ENCODE measurements around the gene OR7A10. TPM values are rescaled to one million over a fixed set of nuclear protein-coding genes. Genes with fewer than 3 reads are reported as not detected.

Gene OR7A10
- total RNA-seq, 1 donor: not detected

DNA sequence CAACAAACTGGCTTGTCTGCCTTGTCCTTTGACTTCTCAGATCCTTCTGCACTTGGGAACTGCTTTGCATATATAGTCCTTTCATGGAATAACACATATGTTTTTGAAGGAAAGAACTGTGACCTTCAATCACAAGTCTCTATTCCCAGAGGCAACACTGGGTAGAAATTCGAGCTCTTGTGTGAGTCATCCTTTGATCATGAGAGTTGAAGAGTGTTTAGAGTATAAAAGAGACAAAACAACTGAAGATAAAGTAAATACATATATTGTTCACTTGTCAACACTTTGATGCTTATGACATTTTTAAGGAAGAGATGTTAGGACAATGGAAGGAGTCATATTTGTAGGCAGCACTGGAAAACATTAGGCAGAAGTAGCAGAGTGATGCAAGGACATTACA lies 8.5 kb downstream of the OR7A10 start:
- Histone ChIP-seq H3K4me1 (ENCODE audit: insufficient read depth, low read length) (no peaks in the 10 kb centered on the region), H3K27me3 (ENCODE audit: insufficient read depth, low read length) (no peaks in the 10 kb centered on the region), H3K4me3 (ENCODE audit: insufficient read depth, low read length) (no peak overlapping the region), H3K36me3 (ENCODE audit: insufficient read depth, low read length) (no peaks in the 10 kb centered on the region), H3K27ac (ENCODE audit: low read depth, low read length) (no peak overlapping the region), H3K79me2 (ENCODE audit: insufficient read depth, low read length) (no peaks in the 10 kb centered on the region), H3K4me2 (ENCODE audit: insufficient read depth, low read length) (no peak overlapping the region), H4K20me1 (ENCODE audit: insufficient read depth, low read length) (no peaks in the 10 kb centered on the region), H2AFZ (ENCODE audit: low read length) (no peak overlapping the region), H3K9me3 (ENCODE audit: low read depth, low read length) (no peaks in the 10 kb centered on the region)
- no peak for TF ChIP-seq CTCF (IDR thresholded peaks at IDR 0.05; ENCODE audit: extremely low read depth, low read depth, low read length)
- no peak for DNase-seq (ENCODE audit: insufficient read length, low spot score, missing footprints)

GRCh38 chr19:14837391-14837790 lies 11.3 kb downstream of the OR7A10 start:
- H3K4me3 ChIP-seq (ENCODE audit: insufficient read depth, low read length): no peak overlapping the region
- H3K4me2 ChIP-seq (ENCODE audit: insufficient read depth, low read length): no peak overlapping the region
- no peaks in the 10 kb centered on the region for H3K36me3 ChIP-seq (ENCODE audit: insufficient read depth, low read length)
- H3K79me2 ChIP-seq (ENCODE audit: insufficient read depth, low read length): no peaks in the 10 kb centered on the region
- DNase-seq (ENCODE audit: insufficient read length, low spot score, missing footprints): no peak
- no peaks in the 10 kb centered on the region for H3K9me3 ChIP-seq (ENCODE audit: low read depth, low read length)
- H3K27ac ChIP-seq (ENCODE audit: low read depth, low read length): no peak overlapping the region
- no peak overlapping the region for H2AFZ ChIP-seq (ENCODE audit: low read length)
- no peak for TF ChIP-seq CTCF (IDR thresholded peaks at IDR 0.05; ENCODE audit: extremely low read depth, low read depth, low read length)
- no peaks in the 10 kb centered on the region for H3K27me3 ChIP-seq (ENCODE audit: insufficient read depth, low read length)
- H4K20me1 ChIP-seq (ENCODE audit: insufficient read depth, low read length): no peaks in the 10 kb centered on the region
- no peaks in the 10 kb centered on the region for H3K4me1 ChIP-seq (ENCODE audit: insufficient read depth, low read length)

GRCh38 chr19:14835011-14835410 lies 13.7 kb downstream of the OR7A10 start, which contains the start of the genes OR7A5 and OR7C1:
TSS of gene OR7A5 (minus strand) at chr19:14835185. CDS start at chr19:14828241, 6,944 bp downstream.
TSS of gene OR7C1 (minus strand) at chr19:14835185. CDS start at chr19:14800136, 35,049 bp downstream.
- no peak for TF ChIP-seq CTCF (IDR thresholded peaks at IDR 0.05; ENCODE audit: extremely low read depth, low read depth, low read length)
- Histone ChIP-seq H3K4me1 (ENCODE audit: insufficient read depth, low read length) (no peaks in the 10 kb centered on the region), H3K4me2 (ENCODE audit: insufficient read depth, low read length) (no peak within 1 kb of the TSS), H3K27ac (ENCODE audit: low read depth, low read length) (no peak within 1 kb of the TSS), H3K36me3 (ENCODE audit: insufficient read depth, low read length) (no peaks in the 10 kb centered on the region), H3K79me2 (ENCODE audit: insufficient read depth, low read length) (no peaks in the 10 kb centered on the region), H4K20me1 (ENCODE audit: insufficient read depth, low read length) (no peaks in the 10 kb centered on the region), H3K9me3 (ENCODE audit: low read depth, low read length) (no peaks in the 10 kb centered on the region), H2AFZ (ENCODE audit: low read length) (no peak within 1 kb of the TSS), H3K4me3 (ENCODE audit: insufficient read depth, low read length) (no peak within 1 kb of the TSS), H3K27me3 (ENCODE audit: insufficient read depth, low read length) (no peaks in the 10 kb centered on the region)
- no peak for DNase-seq (ENCODE audit: insufficient read length, low spot score, missing footprints)

DNA sequence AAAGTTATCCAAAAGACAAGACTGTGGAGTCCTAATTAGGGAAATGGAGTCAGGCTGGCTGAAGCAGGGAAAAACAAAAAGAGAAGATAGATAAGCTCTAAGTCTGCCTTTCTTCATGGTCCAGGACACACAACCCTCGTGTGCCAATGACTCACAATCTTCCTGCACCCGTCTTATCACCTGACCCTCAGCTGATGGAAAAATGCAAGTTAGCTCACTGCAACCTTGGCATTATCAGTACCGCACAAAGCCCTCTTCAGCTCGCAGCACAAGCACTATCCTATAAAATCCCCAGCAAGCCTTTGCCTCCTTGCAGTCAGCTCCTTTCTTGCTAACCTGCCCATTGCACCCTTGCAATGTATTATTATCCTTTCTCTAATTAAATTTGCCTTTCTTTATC lies 18.0 kb downstream of the OR7A10 start:
- Histone ChIP-seq H2AFZ (ENCODE audit: low read length) (no peak overlapping the region), H3K79me2 (ENCODE audit: insufficient read depth, low read length) (no peaks in the 10 kb centered on the region), H4K20me1 (ENCODE audit: insufficient read depth, low read length) (no peaks in the 10 kb centered on the region), H3K4me3 (ENCODE audit: insufficient read depth, low read length) (no peak overlapping the region), H3K27me3 (ENCODE audit: insufficient read depth, low read length) (no peaks in the 10 kb centered on the region), H3K4me2 (ENCODE audit: insufficient read depth, low read length) (no peak overlapping the region), H3K27ac (ENCODE audit: low read depth, low read length) (no peak overlapping the region), H3K4me1 (ENCODE audit: insufficient read depth, low read length) (no peaks in the 10 kb centered on the region), H3K9me3 (ENCODE audit: low read depth, low read length) (no peaks in the 10 kb centered on the region), H3K36me3 (ENCODE audit: insufficient read depth, low read length) (no peaks in the 10 kb centered on the region)
- no peak for TF ChIP-seq CTCF (IDR thresholded peaks at IDR 0.05; ENCODE audit: extremely low read depth, low read depth, low read length)
- no peak for DNase-seq (ENCODE audit: insufficient read length, low spot score, missing footprints)

Data from osteoblast (primary cell).